ENCODE data around the gene PDE4D. TPM values are rescaled to one million over a fixed set of nuclear protein-coding genes. Genes with fewer than 3 reads are reported as not detected.

The PDE4D gene
- total RNA-seq, 6 experiments from 2014 or later: 1.6 to 10.3 (median 5.6) TPM

- Histone ChIP-seq H3K4me3 (peak overlapping the region; percentile 53 to 67 (median 55)), H3K9me3 (no peaks in the 10 kb centered on the region), H3K27me3 (no peaks in the 10 kb centered on the region), H3K4me1 (peaks cover 0 to 9% (median 0%) of the 10 kb centered on the region in 4 donors), H3K36me3 (no peaks in the 10 kb centered on the region), H3K27ac (peak overlapping the region; percentile 46 to 74 (median 68))
- intact Hi-C loops (cut with DNase I): no loop called here
- DNase-seq: peak; percentile 66 to 81 (median 70)
- 0% methylated on average over 20 of the region's 40 CpGs for WGBS (ENCODE audit: insufficient coverage, low coverage, low lambda C conversion rate, missing lambda C conversion rate)
- peak; percentile 68 for TF ChIP-seq POLR2A (IDR thresholded peaks at IDR 0.05)
- no peak for TF ChIP-seq CTCF (IDR thresholded peaks at IDR 0.05)
- peak; percentile 76 to 89 (median 85) for ATAC-seq
Measured at GRCh38 chr5:59768152-59769040, 125.1 kb downstream of the PDE4D start.

GRCh38 chr5:59767681-59768151, 125.8 kb downstream of the PDE4D start:
- WGBS (ENCODE audit: insufficient coverage, low coverage, low lambda C conversion rate, missing lambda C conversion rate): 9% methylated on average over 4 of the region's 4 CpGs
- Histone ChIP-seq H3K4me1 (peaks cover 0 to 9% (median 0%) of the 10 kb centered on the region in 4 donors), H3K4me3 (peak overlapping the region; percentile 53 to 67 (median 55)), H3K27me3 (no peaks in the 10 kb centered on the region), H3K27ac (peak overlapping the region; percentile 46 to 74 (median 68)), H3K36me3 (no peaks in the 10 kb centered on the region), H3K9me3 (no peaks in the 10 kb centered on the region)
- intact Hi-C loops (cut with DNase I): no loop called here
- DNase-seq (no peak), ATAC-seq (no peak)
- no peak for TF ChIP-seq CTCF (IDR thresholded peaks at IDR 0.05)
- TF ChIP-seq POLR2A (IDR thresholded peaks at IDR 0.05): no peak

GRCh38 chr5:59767211-59767605, 126.3 kb downstream of the PDE4D start:
- Histone ChIP-seq H3K9me3 (no peaks in the 10 kb centered on the region), H3K4me1 (peaks cover 0 to 9% (median 0%) of the 10 kb centered on the region in 4 donors), H3K27ac (peak overlapping the region in 2 of 3 donors; percentile 68 to 74), H3K4me3 (peak overlapping the region; percentile 53 to 67 (median 55)), H3K27me3 (no peaks in the 10 kb centered on the region), H3K36me3 (no peaks in the 10 kb centered on the region)
- DNase-seq: no peak
- no peak for TF ChIP-seq CTCF (IDR thresholded peaks at IDR 0.05)
- no peak for TF ChIP-seq POLR2A (IDR thresholded peaks at IDR 0.05)
- intact Hi-C loops (cut with DNase I): no loop called here
- no peak for ATAC-seq

GRCh38 chr5:59766427-59767210, 126.9 kb downstream of the PDE4D start:
- ATAC-seq: peak; percentile 59 to 70 (median 62)
- intact Hi-C loops (cut with DNase I): no loop called here
- WGBS (ENCODE audit: insufficient coverage, low coverage, low lambda C conversion rate, missing lambda C conversion rate): 22% methylated on average over 7 of the region's 7 CpGs
- DNase-seq: peak; percentile 56 to 79 (median 71)
- TF ChIP-seq POLR2A (IDR thresholded peaks at IDR 0.05) (peak; percentile 34), CTCF (IDR thresholded peaks at IDR 0.05) (no peak)
- H3K9me3 ChIP-seq: no peaks in the 10 kb centered on the region
- peaks cover 0 to 9% (median 0%) of the 10 kb centered on the region in 4 donors for H3K4me1 ChIP-seq
- peak overlapping the region in 1 of 3 donors; percentile 53 for H3K4me3 ChIP-seq
- H3K27me3 ChIP-seq: no peaks in the 10 kb centered on the region
- H3K36me3 ChIP-seq: no peaks in the 10 kb centered on the region
- peak overlapping the region in 2 of 3 donors; percentile 31 to 68 for H3K27ac ChIP-seq

All from right lobe of liver (tissue), 6 donors.